Renal cortical epithelial cell (primary cell): Measurements from ENCODE around the gene RPL12. TPM values are rescaled to one million over a fixed set of nuclear protein-coding genes. Genes with fewer than 3 reads are reported as not detected.
"Not testable (repeated sequence)": the region's sequence is repeated elsewhere in the genome, so short reads cannot be mapped to it uniquely, and the experiment has no call there.

ENCODE experiments used
- DNase-seq: peaks from one replicate; pipeline ENCODE4 v3.0.0-alpha.2; 2011; ENCODE audit warnings: low read depth
- total RNA-seq: library from RNA; depleted of rRNA; stranded (reverse); fragments of >200 nt; gene quantifications from 2 replicates; pipeline ENCODE4 v1.2.3, GENCODE V29; 2014

The RPL12 gene
- total RNA-seq, 1 donor from 2014 or later, result 1,410 TPM

GRCh38 chr9:127467621-127468020 lies 16.4 kb upstream of the RPL12 start:
- no peak for DNase-seq

- not testable (repeated sequence) for DNase-seq
These were observed 15.3 kb upstream of the RPL12 start for GRCh38 chr9:127466407-127466917.

GRCh38 chr9:127463911-127464310 lies 12.7 kb upstream of the RPL12 start:
- DNase-seq, result no peak

- DNase-seq, result no peak
These were observed 12.2 kb upstream of the RPL12 start for GRCh38 chr9:127463382-127463781.

GRCh38 chr9:127458921-127459320 lies 7.7 kb upstream of the RPL12 start:
- no peak for DNase-seq

- no peak for DNase-seq
These were observed 6.1 kb upstream of the RPL12 start for GRCh38 chr9:127457191-127457878.

GRCh38 chr9:127455324-127455992 lies 4.3 kb upstream of the RPL12 start:
- no peak for DNase-seq

- DNase-seq, result peak; percentile 38
These were observed 1.5 kb upstream of the RPL12 start for GRCh38 chr9:127452691-127453090.

- DNase-seq, result no peak
These were observed 851 bp upstream of the RPL12 start for GRCh38 chr9:127451858-127452656.

- DNase-seq, result no peak
These were observed 327 bp upstream of the RPL12 start for GRCh38 chr9:127451608-127451857.

GRCh38 chr9:127450243-127450760 lies 904 bp downstream of the RPL12 start:
- no peak for DNase-seq

GRCh38 chr9:127449332-127449966 lies 1.8 kb downstream of the RPL12 start:
- no peak for DNase-seq

GRCh38 chr9:127448112-127448805 lies 2.9 kb downstream of the RPL12 start:
- no peak for DNase-seq

- DNase-seq, result no peak
These were observed 3.6 kb downstream of the RPL12 start for GRCh38 chr9:127447416-127448111.

- no peak for DNase-seq
These were observed 4.3 kb downstream of the RPL12 start for GRCh38 chr9:127446713-127447415.

- DNase-seq, result no peak
These were observed 5.1 kb downstream of the RPL12 start for GRCh38 chr9:127445851-127446712.

GRCh38 chr9:127444921-127445850 lies 6.0 kb downstream of the RPL12 start:
- DNase-seq, result peak; percentile 53

GRCh38 chr9:127444283-127444920 lies 6.8 kb downstream of the RPL12 start:
- no peak for DNase-seq
